ENCODE measurements around the gene DIP2C.

Gene DIP2C

GRCh38 chr10:697097-697875 is 7.8 kb upstream of the DIP2C start:
- no peak for TF ChIP-seq CTCF (IDR thresholded peaks at IDR 0.05; ENCODE audit: insufficient read depth, low read length, poor library complexity, severe bottlenecking)
- Histone ChIP-seq H3K36me3 (ENCODE audit: control insufficient read depth, insufficient read depth, low read length) (no peaks in the 10 kb centered on the region), H3K4me3 (replicated peaks; ENCODE audit: low read depth, low read length) (no peak overlapping the region), H3K27me3 (replicated peaks; ENCODE audit: control insufficient read depth, insufficient read depth, low read length) (no peaks in the 10 kb centered on the region; the same call in 1 of the 2 replicates)
- no peak for DNase-seq (ENCODE audit: extremely low read depth, insufficient read length)

- Histone ChIP-seq H3K4me3 (replicated peaks; ENCODE audit: low read depth, low read length) (no peak overlapping the region), H3K27me3 (replicated peaks; ENCODE audit: control insufficient read depth, insufficient read depth, low read length) (no peaks in the 10 kb centered on the region; the same call in 1 of the 2 replicates)
- no peak for TF ChIP-seq CTCF (IDR thresholded peaks at IDR 0.05; ENCODE audit: insufficient read depth, low read length, poor library complexity, severe bottlenecking)
Observed at GRCh38 chr10:695396-695795, 5.9 kb upstream of the DIP2C start.

GRCh38 chr10:693506-693905 is 4.0 kb upstream of the DIP2C start:
- TF ChIP-seq CTCF (IDR thresholded peaks at IDR 0.05; ENCODE audit: insufficient read depth, low read length, poor library complexity, severe bottlenecking), result no peak
- Histone ChIP-seq H3K4me3 (replicated peaks; ENCODE audit: low read depth, low read length) (no peak overlapping the region), H3K27me3 (replicated peaks; ENCODE audit: control insufficient read depth, insufficient read depth, low read length) (peaks cover 3% of the 10 kb centered on the region; the same call in 1 of the 2 replicates), H3K36me3 (ENCODE audit: control insufficient read depth, insufficient read depth, low read length) (no peaks in the 10 kb centered on the region)
- no peak for DNase-seq (ENCODE audit: extremely low read depth, insufficient read length)

More at GRCh38 chr10:695396-695795, 5.9 kb upstream of the DIP2C start:
- DNase-seq (ENCODE audit: extremely low read depth, insufficient read length), result no peak
- H3K36me3 ChIP-seq (ENCODE audit: control insufficient read depth, insufficient read depth, low read length), result no peaks in the 10 kb centered on the region

GRCh38 chr10:692682-693351 is 3.3 kb upstream of the DIP2C start:
- H3K4me3 ChIP-seq (replicated peaks; ENCODE audit: low read depth, low read length), result no peak overlapping the region
- no peaks in the 10 kb centered on the region for H3K36me3 ChIP-seq (ENCODE audit: control insufficient read depth, insufficient read depth, low read length)
- no peak for TF ChIP-seq CTCF (IDR thresholded peaks at IDR 0.05; ENCODE audit: insufficient read depth, low read length, poor library complexity, severe bottlenecking)
- peaks cover 3% of the 10 kb centered on the region; the same call in 1 of the 2 replicates for H3K27me3 ChIP-seq (replicated peaks; ENCODE audit: control insufficient read depth, insufficient read depth, low read length)
- no peak for DNase-seq (ENCODE audit: extremely low read depth, insufficient read length)

- no peak overlapping the region for H3K4me3 ChIP-seq (replicated peaks; ENCODE audit: low read depth, low read length)
- no peak for DNase-seq (ENCODE audit: extremely low read depth, insufficient read length)
- H3K27me3 ChIP-seq (replicated peaks; ENCODE audit: control insufficient read depth, insufficient read depth, low read length), result peaks cover 3% of the 10 kb centered on the region; the same call in 1 of the 2 replicates
- no peak for TF ChIP-seq CTCF (IDR thresholded peaks at IDR 0.05; ENCODE audit: insufficient read depth, low read length, poor library complexity, severe bottlenecking)
- H3K36me3 ChIP-seq (ENCODE audit: control insufficient read depth, insufficient read depth, low read length), result no peaks in the 10 kb centered on the region
Observed at GRCh38 chr10:691216-691615, 1.7 kb upstream of the DIP2C start.
